ENCODE results near the gene YY1.
"Not testable (repeated sequence)": the region's sequence is repeated elsewhere in the genome, so short reads cannot be mapped to it uniquely, and the experiment has no call there.

DNA sequence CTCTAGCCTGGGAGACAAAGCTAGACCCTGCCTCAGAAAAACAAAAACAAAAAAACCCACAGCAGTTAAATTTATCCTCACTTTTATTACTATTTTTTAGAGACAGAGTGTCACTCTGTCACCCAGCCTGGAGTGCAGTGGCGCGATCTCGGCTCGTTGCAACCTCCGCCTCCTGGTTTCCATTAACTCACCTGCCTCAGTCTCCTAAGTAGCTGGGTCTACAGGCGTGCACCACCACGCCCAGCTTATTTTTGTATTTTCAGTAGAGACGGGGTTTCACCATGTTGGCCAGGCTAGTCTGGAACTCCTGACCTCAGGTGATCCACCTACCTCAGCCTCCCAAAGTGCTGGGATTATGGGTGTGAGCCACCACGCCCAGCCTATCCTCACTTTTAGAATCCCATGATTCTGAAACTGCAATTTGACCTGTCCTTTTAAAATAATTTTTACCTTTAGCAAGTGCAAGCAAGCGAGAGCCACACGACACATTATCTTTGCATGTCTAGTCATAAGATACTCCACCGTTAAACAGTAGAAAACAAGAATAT, 2.6 kb upstream of the YY1 start:
- TF ChIP-seq, protein P1, sequence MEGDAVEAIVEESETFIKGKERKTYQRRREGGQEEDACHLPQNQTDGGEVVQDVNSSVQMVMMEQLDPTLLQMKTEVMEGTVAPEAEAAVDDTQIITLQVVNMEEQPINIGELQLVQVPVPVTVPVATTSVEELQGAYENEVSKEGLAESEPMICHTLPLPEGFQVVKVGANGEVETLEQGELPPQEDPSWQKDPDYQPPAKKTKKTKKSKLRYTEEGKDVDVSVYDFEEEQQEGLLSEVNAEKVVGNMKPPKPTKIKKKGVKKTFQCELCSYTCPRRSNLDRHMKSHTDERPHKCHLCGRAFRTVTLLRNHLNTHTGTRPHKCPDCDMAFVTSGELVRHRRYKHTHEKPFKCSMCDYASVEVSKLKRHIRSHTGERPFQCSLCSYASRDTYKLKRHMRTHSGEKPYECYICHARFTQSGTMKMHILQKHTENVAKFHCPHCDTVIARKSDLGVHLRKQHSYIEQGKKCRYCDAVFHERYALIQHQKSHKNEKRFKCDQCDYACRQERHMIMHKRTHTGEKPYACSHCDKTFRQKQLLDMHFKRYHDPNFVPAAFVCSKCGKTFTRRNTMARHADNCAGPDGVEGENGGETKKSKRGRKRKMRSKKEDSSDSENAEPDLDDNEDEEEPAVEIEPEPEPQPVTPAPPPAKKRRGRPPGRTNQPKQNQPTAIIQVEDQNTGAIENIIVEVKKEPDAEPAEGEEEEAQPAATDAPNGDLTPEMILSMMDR (conservative IDR thresholded peaks at IDR 0.05) = not testable (repeated sequence)
- not testable (repeated sequence) for TF ChIP-seq ZFX (IDR thresholded peaks at IDR 0.05)

Measured in C4-2B (cell line).